CD8-positive, alpha-beta memory T cell (primary cell): ENCODE data around the gene OR1E2. TPM values are rescaled to one million over a fixed set of nuclear protein-coding genes. Genes with fewer than 3 reads are reported as not detected.

Experiments
- CTCF ChIA-PET: fragments of 350-600 bp; sonication (Branson Sonifier 250); formaldehyde crosslinking; loops from one replicate; lab custom pipeline; 2021; ENCODE audit warnings: antibody characterized with exemption; lab: Charles Lee
- POLR2A ChIA-PET: fragments of 350-600 bp; sonication (Branson Sonifier 250); formaldehyde crosslinking; loops from one replicate; lab custom pipeline; 2021; ENCODE audit warnings: antibody characterized with exemption; lab: Charles Lee
- DNase-seq, 5 donors: peaks; one replicate each; pipeline versions ENCODE4 v3.0.0 to v3.0.0-alpha.2; 2020 to 2022; ENCODE audit warnings: mixed read lengths in 1 of 5
- H3K27ac ChIP-seq: one replicate; pipeline ENCODE4 v1.7.0; 2013; ENCODE audit warnings: low read depth, mild to moderate bottlenecking, low read length, moderate library complexity
- H3K27me3 ChIP-seq: 2 replicates; pipeline ENCODE4 v1.7.0; 2013; ENCODE audit warnings: low read length, mild to moderate bottlenecking; ENCODE audit not compliant: insufficient read depth, poor library complexity, severe bottlenecking
- H3K36me3 ChIP-seq: 2 replicates; pipeline ENCODE4 v1.7.0; 2013; ENCODE audit warnings: mild to moderate bottlenecking, low read length, moderate library complexity; ENCODE audit not compliant: insufficient read depth
- H3K4me1 ChIP-seq: 2 replicates; pipeline ENCODE4 v1.7.0; 2013; ENCODE audit warnings: mild to moderate bottlenecking, low read length, moderate library complexity; ENCODE audit not compliant: insufficient read depth
- H3K4me3 ChIP-seq: 2 replicates; pipeline ENCODE4 v1.7.0; 2013; ENCODE audit warnings: mild to moderate bottlenecking, low read length
- H3K9me3 ChIP-seq: 2 replicates; pipeline ENCODE4 v1.7.0; 2013; ENCODE audit warnings: mild to moderate bottlenecking, low read length
- H3K27ac Mint-ChIP-seq, 8 donors: one replicate each; pipeline ENCODE4 v1.8.0; 2020 to 2021; ENCODE audit warnings: mixed read lengths in 8 of 8, mild to moderate bottlenecking in 6 of 8, inconsistent platforms in 3 of 8, moderate library complexity in 3 of 8
- H3K27me3 Mint-ChIP-seq, 2 donors: one replicate each; pipeline ENCODE4 v1.8.0; 2020 to 2021; ENCODE audit warnings: mixed read lengths in 2 of 2, mild to moderate bottlenecking in 1 of 2, moderate library complexity in 1 of 2
- H3K36me3 Mint-ChIP-seq, 3 donors: one replicate each; pipeline ENCODE4 v1.8.0; 2020 to 2021; ENCODE audit warnings: mixed read lengths in 3 of 3, inconsistent platforms in 1 of 3, mild to moderate bottlenecking in 1 of 3
- H3K4me1 Mint-ChIP-seq, 3 donors: one replicate each; pipeline ENCODE4 v1.8.0; 2020 to 2021; ENCODE audit warnings: mixed read lengths in 3 of 3, inconsistent platforms in 1 of 3, mild to moderate bottlenecking in 1 of 3
- H3K4me3 Mint-ChIP-seq, 7 donors: one replicate each; pipeline ENCODE4 v1.8.0; 2020 to 2021; ENCODE audit warnings: mixed read lengths in 7 of 7, mild to moderate bottlenecking in 6 of 7, moderate library complexity in 4 of 7, inconsistent platforms in 2 of 7
- H3K9me3 Mint-ChIP-seq, 5 donors: one replicate each; pipeline ENCODE4 v1.8.0; 2020 to 2022; ENCODE audit warnings: mixed read lengths in 5 of 5, mild to moderate bottlenecking in 3 of 5, moderate library complexity in 2 of 5, inconsistent platforms in 1 of 5
- polyA plus RNA-seq: library from polyadenylated mRNA; unstranded; fragments of 300-500 nt; fragmentation: Illumina TruSeq; gene quantifications from one replicate; pipeline ENCODE4 v1.2.3, GENCODE V29; 2021
- total RNA-seq, 2 experiments: library from RNA; stranded (reverse); gene quantifications; one replicate each; pipeline ENCODE4 v1.2.3, GENCODE V29; 2021

OR1E2 gene
- total and polyA plus RNA-seq, 3 experiments from 2014 or later: not detected

- no peaks in the 10 kb centered on the region for H3K9me3 ChIP-seq
- H3K36me3 ChIP-seq: no peaks in the 10 kb centered on the region
- no peak for DNase-seq
- Mint-ChIP-seq H3K27me3 (peaks cover 21 to 40% of the 10 kb centered on the region in 2 donors), H3K4me1 (peaks cover 0 to 14% (median 5%) of the 10 kb centered on the region in 3 donors), H3K4me3 (no peak overlapping the region), H3K27ac (no peak overlapping the region), H3K36me3 (peaks cover 0 to 3% (median 0%) of the 10 kb centered on the region in 3 donors), H3K9me3 (peaks cover 0 to 4% (median 2%) of the 10 kb centered on the region in 5 donors)
- peaks cover 3% of the 10 kb centered on the region for H3K27me3 ChIP-seq
- ChIA-PET POLR2A (no interaction called here), CTCF (no interaction called here)
- H3K4me1 ChIP-seq: no peaks in the 10 kb centered on the region
- no peak overlapping the region for H3K4me3 ChIP-seq
- H3K27ac ChIP-seq: no peak overlapping the region
These were observed 43.9 kb downstream of the OR1E2 start for GRCh38 chr17:3389791-3390190.

GRCh38 chr17:3385869-3386816, 47.5 kb downstream of the OR1E2 start, which contains the start of gene OR3A2:
Gene OR3A2 (minus strand): TSS chr17:3386308.
- Histone ChIP-seq H3K9me3 (no peaks in the 10 kb centered on the region), H3K4me1 (no peaks in the 10 kb centered on the region), H3K27ac (no peak within 1 kb of the TSS), H3K36me3 (no peaks in the 10 kb centered on the region), H3K27me3 (no peaks in the 10 kb centered on the region), H3K4me3 (no peak within 1 kb of the TSS)
- ChIA-PET POLR2A (no interaction called here), CTCF (no interaction called here)
- Mint-ChIP-seq H3K4me1 (peaks cover 0 to 14% (median 5%) of the 10 kb centered on the region in 3 donors), H3K36me3 (peaks cover 0 to 3% (median 0%) of the 10 kb centered on the region in 3 donors), H3K4me3 (peak within 1 kb of the TSS in 6 of 7 donors; percentile 49 to 81 (median 68)), H3K9me3 (peaks cover 0 to 4% (median 0%) of the 10 kb centered on the region in 5 donors), H3K27me3 (peaks cover 30 to 52% of the 10 kb centered on the region in 2 donors), H3K27ac (peak within 1 kb of the TSS in 2 of 8 donors; percentile 73)
- peak in 3 of 5 donors; percentile 12 to 56 (median 47) for DNase-seq

Other genes with a start within 250 kb of the OR1E2 start
- not detected for gene OR1A2, start 236.3 kb downstream of the OR1E2 start, total RNA-seq
- gene OR1A2, start 236.3 kb downstream of the OR1E2 start, polyA plus RNA-seq: not detected
- not detected for gene OR1A1, start 226.2 kb downstream of the OR1E2 start, total RNA-seq
- not detected for gene OR1A1, start 226.2 kb downstream of the OR1E2 start, polyA plus RNA-seq
- under 1 TPM; 0.46 to 0.82 TPM for gene OR3A1, start 135.5 kb downstream of the OR1E2 start, total RNA-seq
- gene OR3A1, start 135.5 kb downstream of the OR1E2 start, polyA plus RNA-seq: not detected
- 1 to 10 TPM; 5.9 to 6.7 TPM for gene OR3A2, start 47.5 kb downstream of the OR1E2 start, total RNA-seq
- 0.46 TPM for gene OR3A2, start 47.5 kb downstream of the OR1E2 start, polyA plus RNA-seq
- gene OR1E1, start 35.4 kb downstream of the OR1E2 start, total RNA-seq: not detected
- not detected for gene OR1E1, start 35.4 kb downstream of the OR1E2 start, polyA plus RNA-seq
- gene OR3A3, start 22.5 kb downstream of the OR1E2 start, total RNA-seq: not detected
- gene OR3A3, start 22.5 kb downstream of the OR1E2 start, polyA plus RNA-seq: not detected
- not detected for gene SPATA22, start 38.0 kb upstream of the OR1E2 start, total RNA-seq
- gene SPATA22, start 38.0 kb upstream of the OR1E2 start, polyA plus RNA-seq: not detected
- not detected for gene ASPA, start 42.2 kb upstream of the OR1E2 start, total RNA-seq
- not detected for gene ASPA, start 42.2 kb upstream of the OR1E2 start, polyA plus RNA-seq
- under 1 TPM; 0.49 to 0.79 TPM for gene TRPV3, start 124.0 kb upstream of the OR1E2 start, total RNA-seq
- 0.21 TPM for gene TRPV3, start 124.0 kb upstream of the OR1E2 start, polyA plus RNA-seq
- 1 to 10 TPM; 2.4 to 2.8 TPM for gene TRPV1, start 175.6 kb upstream of the OR1E2 start, total RNA-seq
- 0.83 TPM for gene TRPV1, start 175.6 kb upstream of the OR1E2 start, polyA plus RNA-seq
- 10 to 100 TPM; 17.0 to 17.1 TPM for gene SHPK, start 202.4 kb upstream of the OR1E2 start, total RNA-seq
- gene SHPK, start 202.4 kb upstream of the OR1E2 start, polyA plus RNA-seq: 6.9 TPM
- gene CTNS, start 202.9 kb upstream of the OR1E2 start, total RNA-seq: 10 to 100 TPM; 33.3 to 35.5 TPM
- 7.7 TPM for gene CTNS, start 202.9 kb upstream of the OR1E2 start, polyA plus RNA-seq
- gene TAX1BP3, start 234.7 kb upstream of the OR1E2 start, total RNA-seq: 10 to 100 TPM; 23.4 to 26.0 TPM
- 38.9 TPM for gene TAX1BP3, start 234.7 kb upstream of the OR1E2 start, polyA plus RNA-seq
- gene EMC6, start 235.0 kb upstream of the OR1E2 start, total RNA-seq: 100 to 1,000 TPM in 1 of 2 experiments, 10 to 100 TPM in 1; 95.1 to 103 TPM
- gene EMC6, start 235.0 kb upstream of the OR1E2 start, polyA plus RNA-seq: 119 TPM